NB4 (cell line): ENCODE data around the gene PGM1.

ENCODE experiments used
- DNase-seq: peaks from one replicate; pipeline ENCODE4 v3.0.0; 2010; ENCODE audit warnings: low read depth
- H3K4me3 ChIP-seq: one replicate; pipeline ENCODE4 v1.5.1; 2011; ENCODE audit warnings: mild to moderate bottlenecking, low read depth, low read length, moderate library complexity
- CTCF ChIP-seq: IDR thresholded peaks from one replicate; pipeline ENCODE4 v1.5.1; 2012; ENCODE audit warnings: low read depth, low read length
- MAX ChIP-seq: IDR thresholded peaks from 2 replicates; pipeline ENCODE4 v1.6.1; 2011; ENCODE audit warnings: low read depth, low read length
- MYC ChIP-seq: IDR thresholded peaks from 2 replicates; pipeline ENCODE4 v1.6.1; 2011; ENCODE audit warnings: low read depth, low read length
- POLR2A ChIP-seq: IDR thresholded peaks from 2 replicates; pipeline ENCODE4 v1.6.1; 2011; ENCODE audit warnings: mild to moderate bottlenecking; ENCODE audit not compliant: insufficient read length; ENCODE audit errors: extremely low read depth

Gene PGM1

GRCh38 chr1:63698001-63698838, 105.0 kb downstream of the PGM1 start:
- DNase-seq = no peak
- no peak overlapping the region for H3K4me3 ChIP-seq
- no peak for TF ChIP-seq MAX
- no peak for TF ChIP-seq CTCF
- TF ChIP-seq MYC = no peak
- TF ChIP-seq POLR2A = no peak

- DNase-seq = no peak
- no peak for TF ChIP-seq POLR2A
- TF ChIP-seq MAX = no peak
- TF ChIP-seq CTCF = no peak
- no peak for TF ChIP-seq MYC
Measured at GRCh38 chr1:63701187-63701586, 108.0 kb downstream of the PGM1 start.

GRCh38 chr1:63703701-63704107, 110.5 kb downstream of the PGM1 start:
- no peak for TF ChIP-seq MYC
- TF ChIP-seq MAX = no peak
- no peak for TF ChIP-seq POLR2A
- TF ChIP-seq CTCF = no peak
- no peak overlapping the region for H3K4me3 ChIP-seq
- DNase-seq = no peak

More at GRCh38 chr1:63701187-63701586, 108.0 kb downstream of the PGM1 start:
- no peak overlapping the region for H3K4me3 ChIP-seq

GRCh38 chr1:63704443-63704842, 111.2 kb downstream of the PGM1 start:
- no peak for TF ChIP-seq MAX
- no peak for TF ChIP-seq MYC
- TF ChIP-seq CTCF = no peak
- TF ChIP-seq POLR2A = no peak
- no peak overlapping the region for H3K4me3 ChIP-seq
- no peak for DNase-seq

GRCh38 chr1:63705078-63705477, 111.9 kb downstream of the PGM1 start:
- no peak overlapping the region for H3K4me3 ChIP-seq
- DNase-seq = no peak
- TF ChIP-seq MYC (no peak), POLR2A (no peak), MAX (no peak), CTCF (no peak)
